SH-SY5Y (cell line): ENCODE measurements around the gene KDELR3.

Experiments used
- GATA2 ChIP-seq: IDR thresholded peaks from 2 replicates; pipeline ENCODE4 v1.6.1; 2011; ENCODE audit warnings: mild to moderate bottlenecking, low read depth, low read length
- GATA3 ChIP-seq: IDR thresholded peaks from 2 replicates; pipeline ENCODE4 v1.6.1; 2011; ENCODE audit warnings: low read depth, mild to moderate bottlenecking, low read length, moderate library complexity

GRCh38 chr22:38433871-38434270, 34.0 kb upstream of the KDELR3 start:
- TF ChIP-seq GATA2 (no peak), GATA3 (no peak)
